A172 (cell line): Measurements from ENCODE around the gene STAC. TPM values are rescaled to one million over a fixed set of nuclear protein-coding genes. Genes with fewer than 3 reads are reported as not detected.
"Not testable (repeated sequence)": the region's sequence is repeated elsewhere in the genome, so short reads cannot be mapped to it uniquely, and the experiment has no call there.

ENCODE experiments used
- DNase-seq: peaks from one replicate; pipeline ENCODE4 v3.0.0-alpha.2; 2015; ENCODE audit warnings: low spot score
- total RNA-seq: library from RNA; depleted of rRNA; stranded (reverse); fragments of >200 nt; shearing (Covaris generic); gene quantifications from 2 replicates; pipeline ENCODE4 v1.2.3, GENCODE V29; 2014

Gene STAC
- total RNA-seq, 1 experiment from 2014 or later: 1.2 TPM

DNA sequence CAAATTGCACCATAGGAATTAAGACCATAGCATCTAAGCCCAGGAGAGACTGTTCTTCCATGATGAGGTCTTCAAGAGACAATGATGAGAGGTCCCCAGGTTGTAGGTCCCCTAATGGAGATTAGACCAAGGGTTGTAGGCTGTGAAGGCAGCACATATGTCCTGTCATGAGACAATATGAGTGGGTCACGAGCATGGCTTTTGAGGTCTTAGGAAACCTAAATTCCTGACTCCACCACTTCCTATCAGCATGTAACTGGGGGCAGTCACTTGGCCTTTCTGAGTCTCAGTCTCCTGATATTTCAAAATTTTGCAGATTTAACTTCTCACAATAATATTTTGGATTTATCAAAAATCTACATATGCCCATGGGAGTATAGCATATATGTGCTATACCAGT lies 31.3 kb downstream of the STAC start:
- no peak for DNase-seq

DNA sequence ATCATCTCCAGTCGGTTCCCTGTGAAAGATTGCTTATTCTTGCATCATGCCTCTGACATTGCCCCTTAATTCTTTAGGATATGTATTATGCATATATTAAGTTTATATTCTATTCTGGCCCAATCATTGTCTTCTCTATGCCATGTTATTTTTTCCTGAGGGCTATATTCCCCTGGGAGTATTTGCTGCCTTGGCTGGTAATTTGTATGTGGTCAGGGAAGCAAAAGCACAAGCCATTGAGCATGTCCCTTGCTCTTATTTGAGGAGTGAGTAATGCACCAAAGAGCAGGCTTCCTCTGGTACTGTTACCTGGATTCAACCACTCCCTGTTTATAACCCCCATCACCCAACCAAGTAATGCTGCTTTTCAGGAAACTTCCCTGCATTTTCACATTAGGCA lies 36.3 kb downstream of the STAC start:
- DNase-seq: no peak

DNA sequence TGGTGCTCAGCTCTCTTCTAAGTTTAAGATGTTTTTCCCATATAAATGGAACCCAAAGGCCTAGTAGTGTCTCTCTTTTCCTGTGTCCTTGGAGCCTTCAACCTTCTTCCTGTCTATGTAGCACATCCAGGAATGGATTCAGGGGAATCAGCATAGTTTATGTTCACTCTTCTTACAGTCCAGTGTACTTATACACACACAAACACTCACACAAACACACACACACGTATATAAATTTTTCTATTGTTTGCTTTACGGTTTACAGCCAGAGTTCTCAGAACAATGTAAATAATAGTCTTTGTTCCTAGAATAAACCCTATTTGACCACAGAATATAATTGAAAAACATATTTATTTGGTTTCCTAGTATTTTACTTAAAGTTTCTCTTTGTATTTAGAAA lies 36.9 kb downstream of the STAC start:
- no peak for DNase-seq

DNA sequence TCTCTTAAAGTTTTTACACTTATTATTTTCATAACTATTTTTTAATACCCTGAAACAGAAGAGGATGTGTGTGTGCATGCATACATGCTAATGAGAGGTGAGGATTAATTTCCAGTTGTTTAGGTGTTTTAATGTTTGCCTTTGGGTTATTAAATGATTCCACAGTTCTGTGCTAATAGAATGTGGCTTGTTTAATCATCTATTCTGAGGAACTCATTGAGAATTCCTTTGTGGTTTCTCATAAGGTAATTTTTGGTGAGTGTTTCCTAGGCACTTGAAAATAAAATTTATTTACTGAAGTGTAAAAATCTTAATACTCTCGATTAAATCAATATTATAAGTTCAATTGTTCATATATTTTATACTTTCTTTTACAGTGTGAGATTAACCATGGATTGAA lies 38.0 kb downstream of the STAC start:
- DNase-seq: no peak

DNA sequence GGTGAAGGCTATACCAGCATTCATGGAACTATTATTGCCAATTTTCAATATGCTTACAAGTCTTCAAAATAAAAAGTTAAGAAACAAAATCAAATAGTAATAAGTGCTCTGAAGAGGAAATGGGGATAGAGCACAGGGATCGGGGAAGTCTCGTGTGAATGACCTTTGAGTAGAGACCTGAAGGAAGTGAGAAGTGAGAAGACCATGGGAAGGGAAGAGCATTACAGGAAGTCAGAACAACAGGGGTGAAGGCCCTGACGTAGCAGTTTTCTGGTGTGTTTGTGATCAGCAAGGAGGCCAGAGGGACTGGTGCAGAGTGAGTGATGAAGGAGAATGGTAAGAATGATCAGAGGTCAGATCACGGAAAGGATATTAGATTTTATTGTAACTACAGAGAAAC lies 48.1 kb downstream of the STAC start:
- DNase-seq: no peak

DNA sequence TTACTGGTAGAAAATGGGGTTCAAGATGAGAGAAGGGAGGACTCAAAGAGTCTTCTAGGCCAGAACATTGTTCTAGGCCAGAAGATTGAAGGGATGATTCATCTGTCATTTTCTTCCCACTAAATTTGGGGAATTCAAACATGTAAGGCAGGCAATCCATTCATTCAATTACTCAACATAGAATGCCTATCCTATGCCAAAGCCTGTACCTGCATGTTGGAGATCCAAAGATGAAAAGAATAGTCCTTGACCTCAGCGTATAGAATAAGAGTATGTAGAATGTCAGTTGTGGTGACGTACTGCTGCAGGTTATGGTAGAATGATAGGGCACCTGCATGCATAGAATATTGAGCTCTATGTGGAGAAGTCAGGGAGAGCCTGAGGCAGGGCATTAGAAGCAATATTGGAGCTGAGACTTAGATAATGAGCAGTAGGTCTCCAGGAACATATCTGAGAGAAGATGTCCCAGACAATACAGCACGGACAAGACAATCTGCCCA lies 49.7 kb downstream of the STAC start:
- DNase-seq: no peak

DNA sequence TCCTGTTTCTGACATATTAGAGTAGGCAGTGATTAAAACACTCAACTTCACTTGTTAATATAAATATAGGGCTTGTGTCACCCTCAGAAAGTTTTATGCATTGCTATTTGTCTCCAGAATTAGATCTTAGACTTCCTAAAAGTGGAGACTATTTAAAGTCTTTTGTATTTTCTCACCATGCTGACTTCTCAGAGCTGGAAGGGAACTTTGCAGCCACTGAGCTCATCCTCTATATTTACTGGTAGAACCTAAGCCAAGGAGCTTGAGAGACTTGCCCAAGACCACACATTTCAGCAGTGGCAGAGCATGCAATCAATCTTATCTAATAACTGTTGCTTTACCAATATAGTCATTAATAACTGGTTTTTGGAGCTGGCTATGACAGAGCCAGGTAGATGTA lies 53.2 kb downstream of the STAC start:
- no peak for DNase-seq

DNA sequence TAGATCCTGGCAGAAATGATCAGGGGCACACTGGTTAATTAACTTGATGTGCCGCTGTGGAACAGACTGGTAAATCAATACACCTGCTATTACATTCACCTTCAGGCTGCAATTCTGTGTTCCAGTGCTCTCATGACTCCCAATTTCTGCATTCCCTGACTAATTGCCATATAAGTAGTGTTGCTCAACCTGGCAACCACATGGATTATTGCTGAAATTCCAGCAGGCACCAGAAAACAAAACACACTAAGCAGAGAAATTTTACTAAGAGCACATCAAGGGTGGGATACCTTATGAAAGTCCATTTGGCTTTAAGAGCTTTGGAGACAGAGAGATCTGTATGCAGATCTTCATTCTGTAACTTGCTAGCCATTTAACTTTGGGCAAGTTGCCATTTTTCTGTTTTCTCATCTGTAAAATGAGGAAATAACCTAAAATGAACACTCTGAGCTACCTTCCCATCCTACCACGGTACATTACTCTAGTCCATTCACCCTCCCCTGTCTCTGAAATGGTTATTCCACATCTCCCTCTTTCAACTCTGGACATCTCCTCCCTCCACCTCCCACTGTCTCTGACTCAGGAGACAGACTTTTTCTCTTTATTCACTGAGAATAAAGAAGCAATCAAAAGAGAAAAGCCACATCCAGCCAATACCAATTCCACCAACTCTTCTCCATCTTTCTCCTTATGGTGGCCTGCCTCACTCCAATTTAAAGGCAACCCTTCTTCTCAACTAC lies 54.6 kb downstream of the STAC start:
- DNase-seq: no peak

DNA sequence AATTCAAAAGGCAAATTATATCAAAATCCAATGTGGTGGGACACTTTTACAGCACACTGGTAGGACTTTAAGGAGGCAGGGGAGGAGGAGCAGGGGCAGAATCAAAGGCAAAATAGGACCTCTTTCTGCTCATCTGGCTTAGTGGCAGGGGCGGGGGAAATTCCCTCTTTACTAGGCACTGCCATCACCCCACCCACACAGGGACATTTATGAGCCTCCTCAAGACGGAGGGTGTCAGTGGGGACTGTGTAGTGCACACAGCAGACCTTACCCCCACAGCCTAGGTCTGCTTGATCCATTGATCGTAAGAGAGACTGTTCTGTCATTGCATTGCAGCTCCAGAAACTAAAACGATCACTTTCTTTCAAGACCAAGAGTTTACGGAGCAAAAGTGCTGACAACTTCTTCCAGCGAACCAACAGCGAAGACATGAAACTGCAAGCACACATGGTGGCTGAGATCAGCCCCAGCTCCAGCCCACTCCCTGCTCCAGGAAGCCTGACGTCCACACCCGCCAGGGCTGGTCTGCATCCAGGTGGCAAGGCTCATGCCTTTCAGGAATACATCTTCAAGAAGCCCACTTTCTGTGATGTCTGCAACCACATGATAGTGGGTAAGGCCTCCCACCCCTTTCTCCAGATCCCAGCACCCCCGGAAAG lies 62.9 kb downstream of the STAC start:
- no peak for DNase-seq

DNA sequence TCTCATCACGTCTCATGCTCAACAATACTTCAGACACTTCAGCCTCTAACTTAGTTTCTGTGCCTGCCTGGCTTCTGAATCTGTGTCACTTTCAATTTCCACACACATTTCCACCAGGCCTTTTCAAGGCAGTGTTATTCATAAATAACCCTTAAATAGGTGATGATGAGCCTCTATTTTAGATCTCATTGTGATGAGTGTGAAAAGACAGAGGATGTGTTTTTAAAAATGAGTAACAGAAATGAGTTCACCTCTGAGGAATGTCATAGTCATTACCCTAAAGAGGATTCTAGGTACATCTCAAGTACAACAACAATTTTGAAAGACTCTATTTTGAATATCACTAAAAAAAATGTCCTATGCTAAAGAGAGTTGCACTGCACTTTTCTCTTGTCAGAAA lies 64.6 kb downstream of the STAC start:
- peak; percentile 69 for DNase-seq

DNA sequence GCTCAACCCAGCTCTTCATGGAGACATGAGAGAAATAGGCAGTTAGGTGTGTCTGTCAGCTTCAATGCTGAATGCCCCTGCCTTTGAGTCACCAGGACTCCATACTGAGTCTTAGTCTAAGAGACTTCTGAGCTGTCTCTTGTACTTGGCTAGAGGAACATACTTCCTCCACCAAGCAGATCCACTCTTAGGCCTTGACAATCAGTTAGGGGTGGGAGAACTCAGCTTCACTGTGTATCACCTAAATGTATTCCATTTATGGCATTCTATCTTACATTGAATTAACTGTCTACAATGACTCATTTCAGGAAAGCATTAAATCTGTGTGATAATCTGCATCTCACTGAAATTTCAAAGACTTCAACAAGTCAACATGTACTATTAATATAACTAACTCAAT lies 66.0 kb downstream of the STAC start:
- DNase-seq: peak; percentile 33

DNA sequence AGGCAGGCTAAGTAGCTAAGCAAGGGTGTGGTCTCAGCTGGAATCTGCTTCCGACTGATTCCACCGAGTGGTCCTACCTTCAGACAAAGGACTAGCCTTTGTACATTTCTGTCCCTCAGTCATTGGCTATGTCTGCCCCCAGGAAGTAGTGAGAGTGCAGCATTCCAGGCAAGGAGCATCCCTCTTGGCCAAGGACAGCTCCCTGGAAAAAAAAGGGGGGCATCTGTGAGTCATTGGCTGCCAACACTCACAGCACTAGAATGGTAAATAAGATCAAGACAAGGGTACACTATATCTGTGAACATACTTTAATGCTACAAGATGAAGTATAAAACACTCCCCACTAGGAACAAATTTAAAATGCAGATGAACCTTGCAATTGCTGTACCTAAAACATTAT lies 66.8 kb downstream of the STAC start:
- DNase-seq: peak; percentile 36

DNA sequence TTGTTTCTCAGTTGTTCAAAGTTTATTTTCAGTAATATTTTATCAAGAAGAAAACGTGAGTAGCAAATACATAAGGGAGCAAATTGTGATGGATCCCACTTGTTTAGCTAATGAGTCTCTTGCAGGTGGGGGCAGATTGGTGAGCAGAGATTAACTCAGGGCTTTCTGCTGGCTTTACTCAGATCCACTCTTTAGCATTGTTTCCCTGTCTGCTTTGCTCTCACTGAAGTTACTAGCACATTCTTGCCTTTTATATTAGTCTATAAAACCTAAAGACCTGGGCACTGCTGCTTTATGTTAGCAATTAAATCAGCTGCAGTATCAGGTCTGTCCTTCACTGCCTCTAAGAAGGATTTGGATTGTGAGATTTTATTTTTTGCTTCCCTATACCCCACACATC lies 71.5 kb downstream of the STAC start:
- no peak for DNase-seq

DNA sequence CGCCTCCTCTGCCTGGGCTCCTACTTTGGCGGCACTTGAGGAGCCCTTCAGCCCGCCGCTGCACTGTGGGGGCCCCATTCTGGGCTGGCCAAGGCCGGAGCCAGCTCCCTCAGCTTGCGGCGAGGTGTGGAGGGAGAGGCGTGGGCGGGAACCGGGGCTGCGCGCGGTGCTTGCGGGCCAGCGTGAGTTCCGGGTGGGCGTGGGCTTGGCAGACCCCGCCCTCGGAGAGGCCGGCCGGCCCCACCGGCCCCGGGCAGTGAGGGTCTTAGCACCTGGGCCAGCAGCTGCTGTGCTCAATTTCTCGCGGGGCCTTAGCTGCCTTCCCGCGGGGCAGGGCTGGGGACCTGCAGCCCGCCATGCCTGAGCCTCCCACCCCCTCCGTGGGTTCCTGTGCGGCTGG lies 72.9 kb downstream of the STAC start:
- not testable (repeated sequence) for DNase-seq

DNA sequence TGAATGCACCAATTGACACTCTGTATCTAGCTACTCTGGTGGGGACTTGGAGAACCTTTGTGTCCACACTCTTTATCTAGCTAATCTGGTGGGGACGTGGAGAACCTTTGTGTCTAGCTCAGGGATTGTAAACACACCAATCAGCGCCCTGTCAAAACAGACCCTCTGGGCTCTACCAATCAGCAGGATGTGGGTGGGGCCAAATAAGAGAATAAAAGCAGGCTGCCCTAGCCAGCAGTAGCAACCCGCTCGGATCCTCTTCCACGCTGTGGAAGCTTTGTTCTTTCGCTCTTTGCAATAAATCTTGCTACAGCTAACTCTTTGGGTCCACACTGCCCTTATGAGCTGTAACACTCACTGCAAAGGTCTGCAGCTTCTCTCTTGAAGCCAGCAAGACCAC lies 73.6 kb downstream of the STAC start:
- DNase-seq: not testable (repeated sequence)

DNA sequence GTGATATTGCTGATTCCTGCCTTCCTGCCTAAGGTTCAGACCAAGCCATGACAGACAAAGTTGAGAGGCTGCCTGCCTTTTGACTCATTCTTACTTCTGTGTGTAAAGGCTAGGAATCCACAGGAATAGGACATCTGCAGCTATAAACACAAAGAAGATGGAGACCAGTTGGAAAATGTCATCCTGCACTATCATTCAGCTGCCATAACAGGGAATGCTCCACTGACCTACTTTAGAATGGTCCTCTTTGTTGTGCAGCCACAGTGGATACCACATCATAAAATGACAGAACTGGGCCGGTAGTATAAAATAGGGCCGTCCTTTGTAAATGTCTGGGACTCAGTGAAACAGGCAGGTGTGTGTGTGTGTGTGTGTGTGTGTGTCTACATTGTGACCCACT lies 75.1 kb downstream of the STAC start:
- DNase-seq: no peak

DNA sequence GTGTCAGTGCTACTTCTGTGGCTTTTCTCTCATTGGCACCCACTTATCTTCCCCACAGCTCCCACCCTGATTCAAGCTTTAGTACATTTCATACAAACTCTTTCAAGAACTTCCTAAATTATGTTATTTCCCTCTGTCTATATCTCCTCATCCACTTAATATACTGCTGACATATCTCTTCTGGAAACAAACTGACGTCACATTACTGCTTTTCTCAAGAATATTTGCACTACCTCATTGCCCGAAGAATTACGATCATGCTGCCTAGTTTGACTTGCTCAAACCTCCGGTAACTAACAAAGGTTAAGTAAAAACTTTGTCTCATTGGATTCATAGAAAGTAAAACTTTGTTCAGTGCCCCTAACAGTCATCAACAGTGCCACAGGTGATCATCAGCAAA lies 76.5 kb downstream of the STAC start:
- DNase-seq: no peak

DNA sequence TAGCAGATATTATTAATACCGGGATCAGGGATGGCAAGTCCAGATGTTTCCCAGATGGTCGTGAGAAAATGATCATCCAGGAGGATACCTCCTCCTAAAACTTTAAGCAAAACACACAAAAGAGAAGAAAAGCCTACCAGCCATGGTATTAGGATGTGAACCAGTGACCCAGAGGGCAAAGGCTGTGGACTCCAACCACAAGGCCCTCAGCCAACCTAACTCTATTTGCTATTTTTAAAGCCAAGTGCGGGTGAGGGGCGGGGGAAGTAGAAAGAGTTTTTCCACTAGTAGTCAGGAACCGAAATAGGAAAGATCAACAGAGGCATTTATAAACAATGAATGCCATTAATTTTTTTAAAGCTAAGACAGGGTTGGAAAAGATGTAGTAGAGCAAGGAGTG lies 77.4 kb downstream of the STAC start:
- DNase-seq: no peak

DNA sequence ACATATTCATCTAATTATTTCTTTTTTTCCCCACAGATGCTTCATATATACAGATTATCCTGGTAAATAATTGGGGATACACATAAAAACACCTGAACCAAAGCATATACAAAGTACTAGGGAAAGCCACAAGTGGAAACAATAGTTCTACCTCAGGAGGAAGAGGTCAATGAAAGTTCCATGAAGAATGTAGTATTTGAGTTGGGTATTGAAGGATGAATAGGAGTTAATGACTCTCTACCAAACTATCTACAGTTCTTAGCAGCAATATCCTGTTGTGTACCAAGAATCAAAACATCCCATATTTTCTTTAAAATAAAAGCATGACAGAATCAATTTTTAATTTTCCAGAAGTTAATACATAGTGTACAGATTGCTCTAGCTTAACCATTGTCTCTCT lies 78.9 kb downstream of the STAC start:
- no peak for DNase-seq

DNA sequence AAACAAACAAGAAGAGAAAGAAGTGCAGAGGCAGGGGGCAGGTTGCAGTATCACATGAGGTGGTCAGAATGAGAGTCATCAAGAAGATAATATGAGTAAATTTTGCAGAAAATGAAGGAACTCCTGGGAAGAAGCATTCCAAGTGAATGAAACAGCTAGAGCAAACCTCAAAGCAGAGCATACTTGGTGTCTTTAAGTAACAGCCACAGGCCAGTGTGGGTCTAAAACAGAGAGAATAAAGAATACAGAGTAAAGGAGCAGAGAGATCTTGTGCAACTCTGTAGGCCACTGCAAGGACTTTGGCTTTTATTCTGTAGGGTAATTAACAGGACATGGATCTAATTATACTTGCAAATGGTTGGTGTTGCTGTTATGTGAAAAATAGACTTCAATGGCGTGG lies 81.3 kb downstream of the STAC start:
- no peak for DNase-seq

DNA sequence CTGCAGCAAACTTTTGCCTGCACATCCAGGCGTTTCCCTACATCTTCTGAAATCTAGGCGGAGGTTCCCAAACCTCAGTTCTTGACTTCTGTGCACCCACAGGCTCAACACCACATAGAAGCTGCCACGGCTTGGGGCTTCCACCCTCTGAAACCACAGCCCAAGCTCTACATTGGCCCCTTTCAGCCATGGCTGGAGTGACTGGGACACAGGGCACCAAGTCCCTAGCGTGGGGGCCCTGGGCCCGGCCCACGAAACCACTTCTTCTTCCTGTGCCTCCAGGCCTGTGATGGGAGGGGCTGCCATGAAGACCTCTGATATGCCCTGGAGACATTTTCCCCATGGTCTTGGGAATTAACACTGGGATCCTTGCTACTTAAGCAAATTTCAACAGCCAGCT lies 91.7 kb downstream of the STAC start:
- not testable (repeated sequence) for DNase-seq

DNA sequence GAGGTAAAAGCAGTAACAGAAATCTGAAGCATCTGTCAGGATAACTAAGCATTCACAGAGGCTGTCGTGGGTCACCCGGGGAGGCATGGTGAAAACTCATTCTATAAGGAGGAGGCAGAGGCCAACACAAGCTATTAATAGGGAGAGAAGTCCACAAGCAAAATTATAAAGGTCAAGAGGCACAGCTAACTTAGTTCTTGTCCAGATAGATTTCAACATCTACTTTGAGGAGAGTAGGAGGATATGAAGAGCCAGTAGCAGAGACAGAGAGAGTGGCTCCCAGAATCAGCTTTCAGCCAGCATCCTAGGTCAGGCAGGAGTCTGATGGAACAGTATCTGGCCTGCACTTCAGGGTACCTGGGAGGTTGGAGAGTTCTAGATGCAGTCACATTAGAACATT lies 95.3 kb downstream of the STAC start:
- DNase-seq: no peak

DNA sequence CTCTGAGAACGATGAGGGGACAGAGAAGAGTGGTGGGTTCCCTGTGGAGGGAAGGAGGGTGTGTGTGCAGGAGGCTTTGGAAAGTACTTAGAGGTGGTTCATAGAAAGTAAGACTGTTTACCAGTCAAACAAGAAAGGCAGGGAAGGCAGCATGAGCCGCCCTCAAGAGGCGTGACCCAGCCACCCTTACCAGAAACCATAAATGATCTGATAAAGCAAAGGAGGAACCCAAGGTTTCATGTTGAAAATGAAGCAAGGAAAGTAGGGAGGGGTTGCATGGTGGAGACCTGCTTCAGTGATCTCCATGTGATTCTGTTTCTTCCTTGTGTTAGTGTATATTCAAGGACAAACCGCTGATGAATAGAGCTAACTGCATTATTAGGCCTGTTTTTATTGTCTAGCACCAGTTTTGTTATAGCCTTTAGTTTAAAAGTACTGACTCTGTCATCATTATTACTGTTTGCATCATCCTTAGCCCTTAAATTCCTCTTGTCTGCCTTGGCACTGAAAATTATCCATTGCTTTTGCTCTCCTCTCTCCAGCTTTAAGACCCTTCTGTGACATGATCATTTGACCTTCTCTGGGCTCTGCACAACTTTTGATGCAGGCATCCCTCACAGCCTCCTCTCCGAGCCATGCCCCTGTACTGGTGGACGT lies 96.1 kb downstream of the STAC start:
- no peak for DNase-seq
